ENCODE measurements around the gene MXRA8. TPM values are rescaled to one million over a fixed set of nuclear protein-coding genes. Genes with fewer than 3 reads are reported as not detected.
A peak's percentile ranks its signal among the peaks of the same experiment; 100 is the strongest.

MXRA8 gene
- total RNA-seq, 2 experiments from 2014 or later = 0.92 to 0.98 TPM

DNA sequence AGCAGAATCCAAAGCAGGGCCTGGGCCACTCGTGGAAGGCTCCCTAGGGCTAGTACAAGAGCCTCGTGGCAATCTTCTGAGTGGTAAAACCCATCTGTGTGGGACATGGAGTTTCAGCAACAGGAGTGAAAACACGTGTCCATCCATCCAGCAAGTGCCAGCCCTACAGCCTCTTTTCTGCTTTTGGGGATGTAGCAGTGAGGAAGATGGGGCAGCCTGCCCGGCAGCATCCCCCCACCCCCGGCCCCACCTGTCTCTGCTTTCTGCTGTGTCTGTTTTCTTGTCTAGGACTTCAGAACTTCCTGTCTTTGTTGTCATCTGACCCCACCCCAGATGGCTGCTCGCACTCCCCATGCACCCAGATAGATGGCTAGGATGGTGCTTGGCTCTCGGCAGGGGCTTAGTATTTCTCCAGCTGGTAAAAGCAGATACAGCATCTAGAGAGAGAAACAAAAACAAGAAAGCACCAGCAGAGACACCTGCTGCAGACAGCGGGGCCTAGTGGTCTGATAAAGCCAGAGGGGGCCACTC lies 32.2 kb downstream of the MXRA8 start:
- ATAC-seq = no peak
- H3K27ac Mint-ChIP-seq = peak overlapping the region; percentile 20
- intact Hi-C loops (cut with micrococcal nuclease) = no loop called here
- TF ChIP-seq, protein P1, sequence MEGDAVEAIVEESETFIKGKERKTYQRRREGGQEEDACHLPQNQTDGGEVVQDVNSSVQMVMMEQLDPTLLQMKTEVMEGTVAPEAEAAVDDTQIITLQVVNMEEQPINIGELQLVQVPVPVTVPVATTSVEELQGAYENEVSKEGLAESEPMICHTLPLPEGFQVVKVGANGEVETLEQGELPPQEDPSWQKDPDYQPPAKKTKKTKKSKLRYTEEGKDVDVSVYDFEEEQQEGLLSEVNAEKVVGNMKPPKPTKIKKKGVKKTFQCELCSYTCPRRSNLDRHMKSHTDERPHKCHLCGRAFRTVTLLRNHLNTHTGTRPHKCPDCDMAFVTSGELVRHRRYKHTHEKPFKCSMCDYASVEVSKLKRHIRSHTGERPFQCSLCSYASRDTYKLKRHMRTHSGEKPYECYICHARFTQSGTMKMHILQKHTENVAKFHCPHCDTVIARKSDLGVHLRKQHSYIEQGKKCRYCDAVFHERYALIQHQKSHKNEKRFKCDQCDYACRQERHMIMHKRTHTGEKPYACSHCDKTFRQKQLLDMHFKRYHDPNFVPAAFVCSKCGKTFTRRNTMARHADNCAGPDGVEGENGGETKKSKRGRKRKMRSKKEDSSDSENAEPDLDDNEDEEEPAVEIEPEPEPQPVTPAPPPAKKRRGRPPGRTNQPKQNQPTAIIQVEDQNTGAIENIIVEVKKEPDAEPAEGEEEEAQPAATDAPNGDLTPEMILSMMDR (IDR thresholded peaks at IDR 0.05) = no peak
- ChIA-PET CTCF (interaction anchor here (2.2 kb wide), 1 partner anchor 46 kb away, joined by 8 read pairs; no protein-coding TSS in a partner anchor), POLR2A (interaction anchor here (1.2 to 2.2 kb wide), 7 partner anchors 9 to 82 kb away, joined by 3 to 10 read pairs (median 4); partner anchors contain the start of gene AURKAIP1)
- DNase-seq = no peak
- no peaks in the 10 kb centered on the region for H3K9me3 Mint-ChIP-seq
- H3K27me3 Mint-ChIP-seq = no peaks in the 10 kb centered on the region
- H3K4me3 Mint-ChIP-seq = peak overlapping the region; percentile 77
- peaks cover 4% of the 10 kb centered on the region for H3K36me3 Mint-ChIP-seq (ENCODE audit: low read depth)
- H3K4me1 Mint-ChIP-seq (ENCODE audit: low read depth) = peaks cover 27% of the 10 kb centered on the region

DNA sequence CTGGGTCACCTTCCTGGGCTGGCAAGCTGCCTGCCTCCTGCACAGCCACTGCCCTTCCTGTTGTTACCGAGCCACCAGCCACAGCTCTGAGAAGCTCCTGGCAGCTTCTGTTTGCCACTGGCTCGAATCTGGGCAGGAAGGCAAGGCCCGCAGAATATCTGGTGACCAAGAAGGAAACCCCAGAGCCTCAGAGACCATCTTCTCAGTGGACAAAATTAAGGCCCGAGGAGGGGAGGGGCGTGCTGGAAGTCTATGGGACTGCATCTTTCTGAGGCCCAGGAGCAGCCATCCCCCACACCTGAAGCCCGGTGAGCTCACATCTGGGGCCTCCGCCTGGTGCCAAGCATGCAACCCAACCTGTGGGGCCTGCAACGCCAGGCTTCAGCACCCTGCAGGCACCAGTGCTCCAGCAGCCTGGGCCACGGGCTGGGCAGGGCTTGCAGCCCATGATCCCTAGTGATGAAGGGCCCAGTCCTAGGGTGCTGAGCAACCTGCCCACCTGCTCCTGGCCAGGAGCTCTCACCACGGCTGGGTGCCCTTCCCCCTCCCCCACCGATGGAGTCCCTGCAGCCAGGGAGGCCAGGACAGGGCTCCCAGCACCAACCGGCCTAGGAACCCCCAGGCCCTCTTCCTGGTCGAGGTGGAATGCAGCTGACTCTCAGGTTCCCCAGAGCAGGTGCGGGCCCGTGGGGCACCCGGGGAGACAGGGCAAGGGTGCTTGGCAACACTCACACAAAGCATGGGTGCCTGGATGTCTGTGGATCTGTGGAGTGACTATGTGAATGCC lies 32.9 kb downstream of the MXRA8 start:
- Mint-ChIP-seq H3K27me3 (no peaks in the 10 kb centered on the region), H3K36me3 (ENCODE audit: low read depth) (peaks cover 4% of the 10 kb centered on the region), H3K9me3 (no peaks in the 10 kb centered on the region), H3K4me3 (peak overlapping the region; percentile 77), H3K27ac (peak overlapping the region; percentile 20), H3K4me1 (ENCODE audit: low read depth) (peaks cover 27% of the 10 kb centered on the region)
- ATAC-seq (no peak), DNase-seq (no peak)
- TF ChIP-seq, protein P1 (IDR thresholded peaks at IDR 0.05) = no peak
- POLR2A ChIA-PET = interaction anchor here (1.2 to 2.2 kb wide), 7 partner anchors 10 to 82 kb away, joined by 3 to 10 read pairs (median 4); partner anchors contain the start of gene AURKAIP1
- intact Hi-C loops (cut with micrococcal nuclease) = no loop called here
- CTCF ChIA-PET = interaction anchor here (2.2 kb wide), 1 partner anchor 47 kb away, joined by 8 read pairs; no protein-coding TSS in a partner anchor

DNA sequence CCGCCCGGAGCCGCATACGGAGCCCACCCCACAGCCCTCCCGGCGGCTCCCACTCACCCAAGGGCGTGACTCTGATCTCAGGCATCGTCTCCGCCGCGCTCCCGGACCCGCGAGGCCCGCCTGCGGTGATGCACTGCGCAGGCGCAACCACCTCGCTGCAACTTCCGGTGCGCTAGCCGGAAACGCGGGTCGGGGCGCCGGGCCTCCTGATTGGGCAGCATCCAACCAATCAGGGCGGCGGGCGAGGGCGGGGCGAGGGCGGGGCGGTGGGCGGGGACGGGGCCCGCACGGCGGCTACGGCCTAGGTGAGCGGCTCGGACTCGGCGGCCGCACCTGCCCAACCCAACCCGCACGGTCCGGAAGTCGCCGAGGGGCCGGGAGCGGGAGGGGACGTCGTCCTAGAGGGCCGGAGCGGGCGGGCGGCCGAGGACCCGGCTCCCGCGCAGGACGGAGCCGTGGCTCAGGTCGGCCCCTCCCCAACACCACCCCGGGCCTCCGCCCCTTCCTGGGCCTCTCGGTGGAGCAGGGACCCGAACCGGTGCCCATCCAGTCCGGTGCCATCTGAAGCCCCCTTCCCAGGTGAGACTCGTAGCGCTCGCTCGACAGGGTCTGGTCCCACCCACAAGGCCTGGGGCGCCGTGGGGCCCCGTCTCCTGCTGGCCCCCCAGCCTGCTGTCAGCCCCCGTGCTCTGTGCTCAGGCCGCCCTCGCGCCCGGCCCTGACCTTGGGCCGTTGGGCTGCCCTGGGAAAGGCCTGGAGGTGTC lies 33.6 kb downstream of the MXRA8 start, which contains the start of the genes CPTP and INTS11:
CPTP (plus strand) TSS at position 279 of the 764 bp plus-strand sequence. CDS start 2,109 bp downstream, outside the sequence.
INTS11 (minus strand) TSS at position 137 of the 764 bp plus-strand sequence; CDS start at position 85, 52 bp downstream.
- CTCF ChIA-PET = no interaction called here
- TF ChIP-seq, protein P1 (IDR thresholded peaks at IDR 0.05) = no peak
- intact Hi-C loops (cut with micrococcal nuclease) = no loop called here

DNA sequence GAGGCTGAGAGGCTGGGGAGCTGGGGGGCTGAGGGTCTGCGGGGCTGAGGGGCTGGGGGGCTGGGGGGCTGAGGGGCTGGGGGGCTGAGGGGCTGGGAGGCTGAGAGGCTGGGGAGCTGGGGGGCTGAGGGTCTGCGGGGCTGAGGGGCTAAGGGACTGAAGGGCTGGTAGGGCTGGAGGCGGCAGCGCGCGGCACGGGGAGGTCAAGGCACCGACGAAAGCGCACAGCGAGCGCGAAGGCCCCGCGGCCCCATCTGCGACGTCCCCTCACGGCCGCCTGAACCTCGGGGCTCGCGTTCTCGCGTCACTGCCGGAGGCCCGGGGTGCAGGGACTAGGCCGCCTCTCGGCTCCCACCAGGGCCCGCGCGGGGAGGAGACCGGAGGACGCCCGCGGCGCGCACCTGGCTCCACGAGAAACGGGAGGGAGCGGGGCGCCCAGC lies 34.3 kb downstream of the MXRA8 start:
- intact Hi-C loops (cut with micrococcal nuclease) = no loop called here
- ChIA-PET POLR2A (interaction anchor here (0.6 kb wide), 1 partner anchor 10 kb away, joined by 4 read pairs; no protein-coding TSS in a partner anchor), CTCF (no interaction called here)
- Mint-ChIP-seq H3K27ac (no peak overlapping the region), H3K27me3 (no peaks in the 10 kb centered on the region), H3K4me1 (ENCODE audit: low read depth) (peaks cover 30% of the 10 kb centered on the region), H3K9me3 (no peaks in the 10 kb centered on the region), H3K4me3 (peak overlapping the region; percentile 77), H3K36me3 (ENCODE audit: low read depth) (peaks cover 12% of the 10 kb centered on the region)
- TF ChIP-seq, protein P1 (IDR thresholded peaks at IDR 0.05) = no peak
- ATAC-seq = peak; percentile 35
- no peak for DNase-seq

More for the DNA sequence above, 33.6 kb downstream of the MXRA8 start, which contains the start of the genes CPTP and INTS11:
- Mint-ChIP-seq H3K4me3 (peak within 1 kb of the TSS; percentile 93), H3K4me1 (ENCODE audit: low read depth) (peaks cover 30% of the 10 kb centered on the region), H3K27me3 (no peaks in the 10 kb centered on the region), H3K9me3 (no peaks in the 10 kb centered on the region), H3K36me3 (ENCODE audit: low read depth) (peaks cover 7% of the 10 kb centered on the region), H3K27ac (peak within 1 kb of the TSS; percentile 91)
- DNase-seq = peak; percentile 96
- ATAC-seq = peak; percentile 93
- POLR2A ChIA-PET = interaction anchor here (1.2 to 2.2 kb wide), 5 partner anchors 9 to 50 kb away, joined by 3 to 10 read pairs (median 4); partner anchors contain the start of gene AURKAIP1
